GM18861 (cell line): ENCODE results near the gene RPL32.
"Not testable (repeated sequence)": the region's sequence is repeated elsewhere in the genome, so short reads cannot be mapped to it uniquely, and the experiment has no call there.

Experiments
- ATAC-seq: cut with Tn5 transposase; IDR thresholded peaks from one replicate; pipeline ENCODE4 v1.9.1; 2021; ENCODE audit not compliant: unreplicated experiment

RPL32 gene

GRCh38 chr3:12841149-12841969, at the start of gene RPL32:
RPL32 (minus strand) TSS chr3:12841565; CDS start chr3:12840237, 1,328 bp downstream.
- ATAC-seq = peak; percentile 81

- ATAC-seq = no peak
Observed at GRCh38 chr3:12890610-12891390, 49.4 kb upstream of the RPL32 start.

GRCh38 chr3:12886736-12887135, 45.4 kb upstream of the RPL32 start:
- ATAC-seq = no peak

GRCh38 chr3:12886106-12886679, 44.8 kb upstream of the RPL32 start:
- ATAC-seq = peak; percentile 40

GRCh38 chr3:12885583-12885930, 44.2 kb upstream of the RPL32 start:
- ATAC-seq = no peak

- ATAC-seq = no peak
Observed at GRCh38 chr3:12884790-12885582, 43.6 kb upstream of the RPL32 start.

- ATAC-seq = no peak
Observed at GRCh38 chr3:12884186-12884680, 42.9 kb upstream of the RPL32 start.

- no peak for ATAC-seq
Observed at GRCh38 chr3:12882336-12883310, 41.3 kb upstream of the RPL32 start.

- not testable (repeated sequence) for ATAC-seq
Observed at GRCh38 chr3:12881858-12882257, 40.5 kb upstream of the RPL32 start.

GRCh38 chr3:12879191-12879815, 37.9 kb upstream of the RPL32 start:
- ATAC-seq = no peak

- ATAC-seq = not testable (repeated sequence)
Observed at GRCh38 chr3:12878758-12879157, 37.4 kb upstream of the RPL32 start.

GRCh38 chr3:12878141-12878574, 36.8 kb upstream of the RPL32 start:
- ATAC-seq = no peak

GRCh38 chr3:12877040-12877439, 35.7 kb upstream of the RPL32 start:
- no peak for ATAC-seq

- peak; percentile 44 for ATAC-seq
Observed at GRCh38 chr3:12875857-12876836, 34.8 kb upstream of the RPL32 start.

- no peak for ATAC-seq
Observed at GRCh38 chr3:12871404-12871983, 30.1 kb upstream of the RPL32 start.

GRCh38 chr3:12870942-12871341, 29.6 kb upstream of the RPL32 start:
- no peak for ATAC-seq

GRCh38 chr3:12869035-12869621, 27.8 kb upstream of the RPL32 start:
- ATAC-seq = peak; percentile 47
